Activated B cell treated with CpG ODN at 0.5 μM for 24 hours (primary cell): ENCODE data around the gene PDLIM1. TPM values are rescaled to one million over a fixed set of nuclear protein-coding genes. Genes with fewer than 3 reads are reported as not detected.
A peak's percentile ranks its signal among the peaks of the same experiment; 100 is the strongest.

Experiments used
- ATAC-seq: fragments of 200-7000 bp; cut with Tn5 transposase; one replicate; pipeline ENCODE4 v1.10.0; 2021; ENCODE audit warnings: low read depth, mild to moderate bottlenecking, moderate library complexity
- CTCF ChIA-PET: fragments of 350-600 bp; sonication (Branson Sonifier 250); formaldehyde crosslinking; loops from one replicate; lab custom pipeline; 2021; ENCODE audit warnings: antibody characterized with exemption; lab: Charles Lee
- POLR2A ChIA-PET: fragments of 350-600 bp; sonication (Branson Sonifier 250); formaldehyde crosslinking; loops from one replicate; lab custom pipeline; 2021; ENCODE audit warnings: antibody characterized with exemption; lab: Charles Lee
- DNase-seq: peaks from one replicate; pipeline ENCODE4 v3.0.0; 2022
- H3K27ac Mint-ChIP-seq: one replicate; pipeline ENCODE4 v1.8.0; 2020; ENCODE audit warnings: mixed read lengths
- H3K27me3 Mint-ChIP-seq: one replicate; pipeline ENCODE4 v1.8.0; 2021; ENCODE audit warnings: mixed read lengths
- H3K36me3 Mint-ChIP-seq: one replicate; pipeline ENCODE4 v1.8.0; 2021; ENCODE audit warnings: low read depth, mixed read lengths
- H3K4me1 Mint-ChIP-seq: one replicate; pipeline ENCODE4 v1.8.0; 2021; ENCODE audit warnings: mixed read lengths
- H3K4me3 Mint-ChIP-seq: one replicate; pipeline ENCODE4 v1.8.0; 2020; ENCODE audit warnings: mild to moderate bottlenecking, mixed read lengths
- H3K9me3 Mint-ChIP-seq: one replicate; pipeline ENCODE4 v1.8.0; 2020; ENCODE audit warnings: mixed read lengths
- CTCF ChIP-seq: fragments of 200-600 bp; IDR thresholded peaks from one replicate; pipeline ENCODE4 v1.8.0; 2022; ENCODE audit warnings: antibody characterized with exemption, mild to moderate bottlenecking
- intact Hi-C: fragments of 100-400 bp; cut with micrococcal nuclease; formaldehyde crosslinking; loops from one replicate; pipeline ENCODE4 v1.15.1; 2024
- total RNA-seq: library from RNA; stranded (reverse); gene quantifications from 2 replicates; pipeline ENCODE4 v1.2.3, GENCODE V29; 2022

Gene PDLIM1
- total RNA-seq, 1 donor from 2014 or later, result 141 TPM

- no peak overlapping the region for H3K27ac Mint-ChIP-seq
- DNase-seq (no peak), ATAC-seq (no peak)
- no peaks in the 10 kb centered on the region for H3K9me3 Mint-ChIP-seq
- H3K4me1 Mint-ChIP-seq, result peaks cover 12% of the 10 kb centered on the region
- CTCF ChIA-PET, result no interaction called here
- no peaks in the 10 kb centered on the region for H3K36me3 Mint-ChIP-seq
- H3K27me3 Mint-ChIP-seq, result no peaks in the 10 kb centered on the region
- TF ChIP-seq CTCF, result no peak
- intact Hi-C loops, result no loop called here
- no peak overlapping the region for H3K4me3 Mint-ChIP-seq
- POLR2A ChIA-PET, result no interaction called here
These were observed 13.7 kb upstream of the PDLIM1 start for GRCh38 chr10:95304463-95304862.

- CTCF ChIA-PET, result no interaction called here
- Mint-ChIP-seq H3K9me3 (no peaks in the 10 kb centered on the region), H3K27me3 (no peaks in the 10 kb centered on the region), H3K4me1 (peaks cover 9% of the 10 kb centered on the region), H3K4me3 (no peak overlapping the region), H3K27ac (no peak overlapping the region), H3K36me3 (no peaks in the 10 kb centered on the region)
- intact Hi-C loops, result no loop called here
- TF ChIP-seq CTCF, result no peak
- no peak for DNase-seq
- no peak for ATAC-seq
- POLR2A ChIA-PET, result no interaction called here
These were observed 13.1 kb upstream of the PDLIM1 start for GRCh38 chr10:95303950-95304349.

- Mint-ChIP-seq H3K36me3 (no peaks in the 10 kb centered on the region), H3K27ac (no peak overlapping the region), H3K27me3 (no peaks in the 10 kb centered on the region), H3K4me3 (no peak overlapping the region), H3K4me1 (peaks cover 5% of the 10 kb centered on the region), H3K9me3 (no peaks in the 10 kb centered on the region)
- no peak for DNase-seq
- ChIA-PET POLR2A (no interaction called here), CTCF (no interaction called here)
- no peak for TF ChIP-seq CTCF
- intact Hi-C loops, result no loop called here
- no peak for ATAC-seq
These were observed 12.7 kb upstream of the PDLIM1 start for GRCh38 chr10:95303535-95303934.

GRCh38 chr10:95300022-95300539 is 9.3 kb upstream of the PDLIM1 start:
- H3K27me3 Mint-ChIP-seq, result no peaks in the 10 kb centered on the region
- H3K36me3 Mint-ChIP-seq, result no peaks in the 10 kb centered on the region
- no peaks in the 10 kb centered on the region for H3K9me3 Mint-ChIP-seq
- DNase-seq (no peak), ATAC-seq (no peak)
- H3K4me3 Mint-ChIP-seq, result no peak overlapping the region
- H3K27ac Mint-ChIP-seq, result no peak overlapping the region
- CTCF ChIA-PET, result no interaction called here
- POLR2A ChIA-PET, result no interaction called here
- intact Hi-C loops, result no loop called here
- TF ChIP-seq CTCF, result no peak
- H3K4me1 Mint-ChIP-seq, result peaks cover 29% of the 10 kb centered on the region

- Mint-ChIP-seq H3K36me3 (no peaks in the 10 kb centered on the region), H3K4me1 (peaks cover 56% of the 10 kb centered on the region), H3K27ac (peak overlapping the region; percentile 55), H3K27me3 (no peaks in the 10 kb centered on the region), H3K4me3 (no peak overlapping the region), H3K9me3 (no peaks in the 10 kb centered on the region)
- CTCF ChIA-PET, result no interaction called here
- POLR2A ChIA-PET, result no interaction called here
- no peak for DNase-seq
- intact Hi-C loops, result loop anchor here (10.0 kb wide), 1 partner anchor 747 kb away; the partner anchor contains the start of gene CCNJ
- no peak for ATAC-seq
- no peak for TF ChIP-seq CTCF
These were observed 6.6 kb upstream of the PDLIM1 start for GRCh38 chr10:95297402-95297801.
